Cardiac septum (tissue), 1 donor: ENCODE measurements around the gene FABP2. TPM values are rescaled to one million over a fixed set of nuclear protein-coding genes. Genes with fewer than 3 reads are reported as not detected.

Experiments
- DNase-seq: peaks from one replicate; pipeline ENCODE4 v3.0.0-alpha.2; 2020; ENCODE audit warnings: low spot score
- intact Hi-C: fragments of 100-400 bp; cut with DNase I; formaldehyde crosslinking; loops from one replicate; pipeline ENCODE4 v1.14.0; 2022
- total RNA-seq: library from RNA; stranded (reverse); fragmentation: NEBNext Ultra II Directional; extraction: Animal tissue kit (Norgen Biotek cat#: 25700); gene quantifications from one replicate; pipeline ENCODE4 v1.2.1, GENCODE V29; 2021
- donor health status: DM: no; HTN: no; CAD: no.

Gene FABP2
- total RNA-seq, 1 donor from 2014 or later: 0.57 TPM

DNA sequence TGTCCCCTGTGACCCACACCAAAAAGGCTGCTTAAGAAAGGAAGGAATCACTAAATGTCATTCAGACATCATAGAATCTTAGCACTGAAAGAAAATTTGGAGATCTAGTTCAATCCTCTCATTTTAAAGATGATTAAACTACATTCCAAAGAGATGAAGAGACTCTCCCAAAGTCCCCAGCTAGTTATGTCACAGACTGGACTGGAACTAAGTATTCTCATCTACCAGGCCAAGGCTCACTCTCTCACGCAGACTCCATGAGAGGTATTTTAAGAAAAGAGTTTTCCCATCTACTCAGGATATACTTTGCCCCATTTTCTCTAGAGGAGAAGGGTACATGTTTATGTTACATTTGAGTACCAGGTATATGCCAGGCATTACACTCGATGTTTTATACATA lies 6.9 kb downstream of the FABP2 start:
- intact Hi-C loops: loop anchor here (5.0 kb wide), 1 partner anchor 742 kb away; no protein-coding TSS in a partner anchor
- no peak for DNase-seq

DNA sequence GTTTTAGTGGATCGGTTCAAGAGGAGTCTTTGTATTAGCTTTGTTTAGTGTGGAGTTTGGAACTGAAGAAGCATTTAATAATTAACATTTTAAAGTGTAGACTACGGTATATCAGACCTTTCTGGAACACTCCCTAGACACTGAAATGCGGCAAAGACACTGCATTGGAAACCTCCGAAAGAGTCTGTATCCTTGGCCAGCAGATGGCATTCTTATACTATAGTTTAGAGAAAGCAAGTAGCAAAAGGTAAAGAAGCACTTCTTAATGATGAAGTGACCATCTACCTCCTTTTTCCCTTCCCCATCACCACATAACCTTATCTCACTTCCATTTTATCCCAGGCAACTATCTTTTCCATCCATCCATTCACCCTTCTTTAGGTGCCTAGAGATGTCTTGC lies 7.6 kb downstream of the FABP2 start:
- no peak for DNase-seq

DNA sequence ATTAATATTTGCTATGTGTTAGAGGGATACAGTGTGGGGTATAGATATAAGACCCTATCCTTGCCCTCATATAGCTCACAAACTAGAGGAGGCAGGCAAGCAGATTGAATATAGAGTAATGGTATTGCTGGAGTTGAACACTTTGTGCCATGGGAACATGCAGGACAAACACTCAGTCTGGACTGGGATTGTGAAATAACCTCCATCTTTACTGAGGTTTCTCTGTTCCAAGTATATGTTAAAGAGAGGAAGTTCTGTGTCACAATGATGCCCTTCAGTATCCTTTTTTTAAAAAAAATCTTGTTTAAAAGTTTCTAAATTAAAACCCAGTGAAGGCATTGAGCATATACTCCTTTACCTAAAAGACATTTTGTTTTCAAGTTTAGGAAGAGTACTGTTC lies 8.7 kb downstream of the FABP2 start:
- DNase-seq: no peak

More for the DNA sequence above, 7.6 kb downstream of the FABP2 start:
- intact Hi-C loops: loop anchor here (5.0 kb wide), 2 partner anchors 178 to 313 kb away; partner anchors contain the start of gene PDE5A

DNA sequence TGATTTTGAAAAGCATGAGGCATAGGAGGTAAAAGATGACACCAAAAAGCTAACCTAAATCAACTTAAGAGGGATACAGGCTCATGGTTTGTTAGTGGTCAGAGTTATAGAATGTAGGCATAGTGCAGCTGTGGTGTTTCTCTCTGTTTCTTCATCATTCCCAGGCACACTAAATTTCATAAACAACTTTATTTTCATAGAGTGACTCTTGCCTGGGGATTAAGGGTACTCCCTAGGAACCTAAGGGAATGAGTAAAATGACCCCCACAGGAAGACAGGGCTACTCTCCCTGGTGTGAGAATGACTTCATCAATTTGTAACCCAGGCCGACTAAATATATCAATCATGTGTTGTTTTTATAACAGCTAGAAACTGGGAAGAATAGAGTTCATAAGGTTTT lies 11.1 kb downstream of the FABP2 start:
- intact Hi-C loops: loop anchor here (5.0 kb wide), 2 partner anchors 181 to 316 kb away; partner anchors contain the start of gene PDE5A
- DNase-seq: no peak

More for the DNA sequence above, 8.7 kb downstream of the FABP2 start:
- intact Hi-C loops: loop anchor here (5.0 kb wide), 2 partner anchors 179 to 314 kb away; partner anchors contain the start of gene PDE5A

DNA sequence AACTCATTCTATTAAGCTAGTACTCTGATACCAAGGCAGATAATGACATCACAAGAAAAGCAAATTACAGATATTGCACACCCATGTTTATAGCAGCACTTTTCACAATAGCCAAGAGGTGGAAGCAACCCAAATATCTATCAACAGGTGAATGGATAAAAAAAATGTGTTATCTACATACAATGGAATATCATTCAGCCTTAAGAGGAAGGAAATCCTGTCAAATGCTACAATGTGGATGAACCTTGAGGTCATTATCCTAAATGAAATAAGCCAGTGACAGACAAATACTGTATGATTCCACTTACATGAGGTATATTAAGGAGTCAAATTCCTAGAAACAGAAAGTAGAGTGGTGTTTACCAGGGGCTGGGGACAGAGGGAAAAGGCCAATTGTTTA lies 14.3 kb downstream of the FABP2 start:
- DNase-seq: no peak
- intact Hi-C loops: no loop called here

DNA sequence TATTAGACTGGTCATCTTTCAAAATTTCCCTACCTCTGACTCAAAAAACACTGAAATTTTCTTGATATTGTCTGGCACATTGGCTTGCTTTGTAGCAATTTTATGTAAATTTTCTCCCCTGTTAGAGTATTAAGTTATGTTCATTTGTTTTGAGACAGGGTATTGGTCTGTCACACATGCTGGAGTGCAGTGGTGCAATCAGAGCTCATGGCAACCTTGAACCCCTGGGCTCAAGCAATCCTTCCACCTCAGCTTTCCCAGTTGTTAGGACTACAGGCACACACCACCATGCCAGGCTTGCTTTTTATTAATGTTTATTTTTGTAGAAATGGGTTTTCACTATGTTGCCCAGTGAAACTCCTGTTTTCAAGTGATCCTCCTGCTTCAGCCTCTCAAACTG lies 17.5 kb downstream of the FABP2 start:
- DNase-seq: no peak
- intact Hi-C loops: no loop called here

DNA sequence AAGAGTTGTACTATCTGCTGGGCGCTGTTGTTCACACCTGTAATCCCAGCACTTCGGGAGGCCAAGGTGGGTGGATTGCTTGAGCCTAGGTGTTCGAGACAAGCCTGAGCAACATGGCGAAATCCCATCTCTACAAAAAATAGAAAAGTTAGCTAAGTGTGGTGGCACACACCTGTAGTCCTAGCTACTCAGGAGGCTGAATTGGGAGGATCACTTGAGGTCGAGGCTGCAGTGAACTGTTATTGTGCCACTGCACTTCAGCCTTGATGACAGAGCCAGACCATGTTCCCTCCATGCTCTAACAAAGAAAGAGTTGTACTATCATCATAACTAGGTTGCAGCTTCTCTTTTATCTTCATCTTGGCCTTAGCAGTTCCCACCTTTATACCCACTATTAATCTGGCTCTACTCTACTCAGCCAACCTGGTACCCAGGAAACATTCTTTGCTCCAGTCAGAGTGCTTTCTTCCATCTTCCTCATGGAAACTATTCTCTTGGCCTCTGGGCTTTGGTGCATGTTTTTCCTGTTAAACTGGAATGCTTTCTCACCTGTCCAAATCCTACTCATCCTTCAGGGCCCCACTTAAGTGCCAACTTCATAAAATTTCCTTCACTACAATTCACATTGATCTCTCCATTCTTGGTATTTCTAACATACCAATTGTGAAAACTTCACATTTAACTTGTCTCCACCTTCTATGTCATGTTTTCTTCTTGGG lies 18.2 kb downstream of the FABP2 start:
- intact Hi-C loops: no loop called here
- no peak for DNase-seq

DNA sequence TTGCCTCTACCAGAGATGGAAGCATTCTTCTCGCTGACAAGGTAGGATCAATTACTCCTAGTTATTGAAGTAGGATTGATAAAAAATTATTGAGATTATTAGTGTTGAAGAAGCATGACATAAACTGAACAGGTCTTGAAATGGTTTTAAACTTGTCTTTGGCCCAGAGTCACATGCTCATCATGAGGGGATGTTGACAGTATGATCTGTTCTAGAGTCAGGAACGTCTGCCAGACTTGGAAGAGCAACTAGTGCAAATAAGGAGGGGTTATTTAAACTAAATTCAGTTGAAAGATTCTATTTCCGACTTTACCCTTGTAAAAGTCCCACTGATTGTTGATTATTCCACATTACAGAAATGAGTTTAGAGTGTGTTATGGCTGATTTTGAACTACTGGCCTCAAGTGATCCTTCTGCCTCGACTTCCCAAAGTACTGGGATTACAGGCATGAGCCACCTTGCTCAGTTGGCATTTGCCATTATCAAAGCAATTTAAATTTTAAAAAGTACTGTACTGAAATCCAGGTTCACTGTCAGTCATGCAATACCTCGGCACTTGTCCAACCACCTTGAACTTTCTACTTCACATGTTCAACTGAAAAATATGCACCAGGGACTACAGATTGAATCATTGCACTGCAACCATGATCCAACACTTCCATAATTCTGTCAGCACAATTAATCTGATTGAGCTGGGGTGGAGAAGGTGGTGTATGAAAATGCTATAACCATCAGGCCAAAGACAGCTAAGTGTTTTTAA lies 19.7 kb downstream of the FABP2 start:
- no peak for DNase-seq
- intact Hi-C loops: no loop called here

DNA sequence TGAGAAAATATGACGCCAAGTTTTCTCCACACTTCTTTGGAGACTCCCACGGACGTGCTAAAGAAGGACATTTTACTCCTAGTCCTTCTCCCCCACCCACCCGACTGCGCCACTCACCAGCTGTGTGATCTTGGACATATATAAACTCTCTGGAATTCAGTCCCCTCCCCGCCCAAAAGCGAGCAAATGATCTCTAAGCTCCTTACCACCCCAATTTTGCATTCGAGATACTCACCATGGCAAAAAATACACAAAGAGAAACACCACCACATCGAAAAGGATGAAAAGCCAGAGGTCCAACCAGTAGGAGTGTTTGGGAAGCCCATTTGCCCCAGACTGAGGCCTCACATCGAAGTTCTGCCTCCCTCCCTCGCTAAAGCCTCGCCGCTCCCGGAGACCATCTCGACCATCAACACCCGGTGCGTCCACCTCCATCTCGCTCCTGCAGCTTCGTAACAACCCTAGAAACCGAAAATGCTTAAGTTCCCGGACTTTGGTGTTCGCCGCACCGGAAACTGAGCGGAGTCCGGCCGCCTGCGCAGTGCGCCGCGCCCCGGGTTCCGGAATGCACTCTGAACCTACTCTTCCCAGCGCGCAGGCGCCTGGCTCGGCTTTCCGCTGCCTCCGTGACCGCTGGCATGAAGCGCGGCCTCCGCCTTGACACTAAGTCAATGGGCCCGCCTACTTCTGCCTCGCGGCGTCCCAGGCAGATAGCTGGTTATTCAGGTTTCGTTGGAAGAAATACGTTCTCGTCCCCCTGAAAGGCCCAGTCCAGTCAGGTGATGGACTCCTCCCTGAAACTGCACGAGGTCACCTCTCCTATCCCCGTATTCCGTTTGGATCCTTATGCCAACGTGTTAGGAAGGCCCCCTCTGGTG lies 21.6 kb downstream of the FABP2 start:
- peak; percentile 98 for DNase-seq
- intact Hi-C loops: no loop called here

DNA sequence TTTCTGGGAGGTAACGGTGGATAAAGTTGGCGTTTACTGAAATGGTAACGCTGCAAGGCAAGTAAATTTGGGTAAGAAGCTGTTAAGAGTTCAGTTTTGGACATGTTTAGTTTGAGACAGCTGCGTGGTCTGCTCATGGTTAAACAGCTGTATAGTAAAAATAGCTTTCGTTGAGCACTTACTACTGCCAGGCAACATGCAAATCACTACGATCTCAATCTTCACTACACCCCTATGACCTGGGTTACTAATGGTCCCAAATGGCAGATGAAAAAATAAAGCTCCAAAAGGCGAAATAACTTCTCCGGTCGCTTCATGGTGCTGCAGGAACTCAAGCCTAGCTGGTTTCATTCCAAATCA lies 22.2 kb downstream of the FABP2 start:
- intact Hi-C loops: no loop called here
- DNase-seq: no peak

DNA sequence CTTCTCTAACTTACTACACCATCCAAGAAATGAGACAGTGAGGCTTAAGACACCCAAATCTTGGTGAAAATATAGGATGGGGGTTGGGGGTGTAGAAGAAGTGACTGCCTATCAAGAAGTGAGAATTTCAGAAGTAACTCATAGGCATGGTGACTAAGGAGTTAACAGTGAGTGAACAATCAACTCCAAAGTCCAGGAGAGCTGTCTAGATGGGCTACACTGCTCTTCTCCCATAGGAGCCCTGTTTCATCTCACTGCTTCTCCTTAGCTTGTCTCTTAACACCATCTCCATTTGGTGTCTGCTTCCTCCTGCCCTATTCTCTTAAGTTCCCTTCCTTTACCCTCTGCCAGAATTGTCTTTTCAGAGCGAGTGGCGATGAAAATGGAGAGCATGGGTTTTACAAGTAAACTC lies 22.7 kb downstream of the FABP2 start:
- no peak for DNase-seq
- intact Hi-C loops: no loop called here

DNA sequence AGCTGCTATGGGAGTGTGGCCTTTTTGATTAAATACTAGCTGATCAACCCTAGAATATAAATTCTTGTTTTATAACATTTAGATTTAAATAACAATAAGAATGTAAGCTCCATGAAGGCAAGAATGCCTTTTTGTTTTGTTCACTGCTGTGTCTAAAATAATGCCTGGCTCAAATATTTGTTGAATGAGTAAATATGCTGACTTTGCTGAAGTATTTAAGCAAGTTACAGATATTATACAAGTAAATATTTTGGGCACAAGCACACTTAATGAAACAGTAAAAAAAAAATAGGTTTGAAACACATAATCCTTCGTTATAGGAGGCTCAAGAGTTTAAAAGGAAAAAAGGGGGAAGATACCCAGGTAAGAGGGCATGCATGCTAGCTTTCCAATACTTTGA lies 24.1 kb downstream of the FABP2 start:
- no peak for DNase-seq

DNA sequence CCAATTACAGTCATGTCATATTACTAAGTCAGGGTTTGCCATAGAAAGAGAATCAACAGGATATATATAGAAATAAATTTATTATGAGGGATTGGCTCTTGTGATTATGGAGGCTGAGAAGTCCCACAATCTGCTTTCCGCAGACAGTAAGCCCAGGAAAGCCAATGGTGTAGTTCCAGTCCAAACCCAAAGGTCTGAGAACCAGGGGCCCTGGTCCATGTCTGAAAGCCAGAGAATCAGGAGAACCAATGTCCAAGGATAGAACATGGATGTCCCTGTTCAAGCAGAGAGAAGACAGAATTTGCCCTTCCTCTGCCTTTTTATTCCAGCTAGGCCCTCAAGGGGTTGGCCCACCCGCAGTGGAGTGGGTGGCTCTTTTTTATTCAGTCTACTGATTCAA lies 25.6 kb downstream of the FABP2 start:
- intact Hi-C loops: no loop called here
- no peak for DNase-seq

More for the DNA sequence above, 24.1 kb downstream of the FABP2 start:
- intact Hi-C loops: no loop called here

DNA sequence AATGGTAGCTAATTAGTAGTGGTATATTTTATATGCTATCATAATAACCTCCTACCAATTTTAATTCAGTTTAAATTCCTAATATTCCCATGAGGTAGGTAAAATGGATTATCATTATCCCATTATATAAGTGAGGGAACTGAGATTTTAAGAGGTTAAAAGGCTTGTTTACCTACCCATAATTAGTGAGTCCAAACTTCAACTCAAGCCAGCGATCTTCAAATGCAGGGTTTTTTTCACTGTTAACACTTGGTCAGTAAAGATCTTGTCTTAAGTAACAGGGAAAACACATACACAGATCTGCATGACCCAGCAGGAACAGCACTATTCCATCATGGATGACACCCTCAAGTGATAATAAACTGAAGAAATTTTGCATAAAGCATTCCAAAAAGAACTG lies 31.3 kb downstream of the FABP2 start:
- intact Hi-C loops: no loop called here
- no peak for DNase-seq

DNA sequence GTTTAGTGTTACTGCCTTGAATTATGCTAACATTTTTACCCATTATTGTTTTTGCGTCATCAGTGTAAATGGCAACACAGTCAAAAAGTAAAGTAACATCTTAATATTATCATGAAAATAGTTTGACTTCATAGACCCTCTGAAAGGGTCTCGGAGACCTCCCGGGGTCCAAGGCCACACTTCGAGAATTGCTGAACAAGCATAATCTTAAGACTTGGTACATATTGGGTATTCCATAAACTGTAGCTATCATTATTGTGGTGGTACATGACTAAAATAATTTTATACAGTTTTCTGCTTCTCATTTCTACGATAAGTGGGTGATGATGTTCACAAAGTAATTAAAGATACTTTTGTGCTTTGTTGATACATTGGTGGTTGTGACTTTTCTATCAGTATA lies 32.6 kb downstream of the FABP2 start:
- intact Hi-C loops: loop anchor here (5.0 to 10.0 kb wide), 4 partner anchors 195 to 545 kb away; no protein-coding TSS in a partner anchor
- no peak for DNase-seq

DNA sequence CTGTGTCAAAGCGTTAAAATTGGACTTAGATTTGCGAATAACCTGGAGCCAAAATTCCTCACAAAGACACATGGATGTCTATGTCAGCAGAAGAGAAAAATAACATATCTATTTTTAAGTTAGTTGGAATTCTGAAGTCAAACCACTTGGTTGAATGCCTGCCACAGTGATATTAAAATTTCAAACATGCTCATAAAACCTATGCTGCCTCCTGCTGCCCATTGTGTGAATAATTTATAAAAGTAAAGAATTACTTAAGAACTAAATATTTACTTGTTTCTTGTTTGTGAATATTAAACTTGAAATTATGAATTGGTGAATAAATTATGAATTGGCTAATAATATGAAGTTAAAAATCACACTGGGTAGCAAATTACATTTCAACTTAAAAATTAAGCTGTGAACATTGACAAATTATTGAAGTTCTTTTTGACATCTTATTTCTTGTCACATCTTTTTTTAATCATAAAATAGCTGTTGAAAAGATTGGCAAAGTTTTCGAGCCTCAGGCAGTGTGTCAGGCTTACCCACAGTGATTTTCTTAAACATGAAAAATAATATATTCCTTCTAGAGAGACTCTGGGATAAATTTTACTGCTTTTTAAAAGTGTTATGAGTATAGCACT lies 35.4 kb downstream of the FABP2 start:
- intact Hi-C loops: loop anchor here (5.0 to 10.0 kb wide), 4 partner anchors 192 to 542 kb away; no protein-coding TSS in a partner anchor
- DNase-seq: no peak

DNA sequence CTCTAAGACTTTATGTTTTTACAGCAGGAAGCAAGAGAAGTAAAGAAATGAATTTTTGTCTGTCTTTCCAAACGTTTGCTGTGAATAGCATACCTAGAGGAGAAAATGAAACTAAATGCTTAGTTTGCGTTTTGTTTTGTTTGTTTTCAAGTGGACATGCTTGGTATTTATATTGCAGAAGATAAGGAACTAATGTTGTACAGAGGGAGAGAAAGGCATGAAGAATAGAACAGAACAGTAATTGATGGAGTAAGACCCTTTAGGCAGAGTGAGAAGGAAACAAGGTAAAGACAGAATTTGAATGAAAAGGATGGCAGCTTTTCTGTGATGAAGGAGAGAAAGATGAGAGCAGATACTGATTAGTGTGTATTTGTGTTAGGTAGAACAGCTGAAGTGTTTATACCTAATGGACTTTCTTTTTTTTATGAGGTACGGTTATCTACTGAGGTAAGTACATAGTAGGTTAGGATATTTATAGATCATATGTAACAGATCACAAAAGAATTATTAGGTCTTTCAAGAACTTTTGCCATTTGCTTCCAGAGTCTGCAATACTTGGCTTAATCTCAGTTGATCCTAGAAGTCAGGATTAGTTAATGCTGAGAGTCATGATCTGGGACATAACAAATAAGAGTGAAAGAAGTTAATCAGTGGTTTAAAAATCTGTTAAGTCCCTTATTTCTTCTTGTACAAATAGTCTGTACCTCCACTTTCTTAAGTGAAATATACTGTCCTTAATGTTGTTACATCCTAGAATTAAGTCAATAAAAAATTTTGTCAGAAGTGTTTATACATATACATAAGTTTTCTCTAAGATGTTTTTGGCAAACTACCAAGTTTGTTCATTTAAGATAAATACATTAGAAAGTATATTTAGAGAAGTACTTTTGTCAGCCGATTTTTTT lies 36.8 kb downstream of the FABP2 start:
- intact Hi-C loops: loop anchor here (5.0 to 10.0 kb wide), 5 partner anchors 73 to 540 kb away; partner anchors contain the start of gene USP53

DNA sequence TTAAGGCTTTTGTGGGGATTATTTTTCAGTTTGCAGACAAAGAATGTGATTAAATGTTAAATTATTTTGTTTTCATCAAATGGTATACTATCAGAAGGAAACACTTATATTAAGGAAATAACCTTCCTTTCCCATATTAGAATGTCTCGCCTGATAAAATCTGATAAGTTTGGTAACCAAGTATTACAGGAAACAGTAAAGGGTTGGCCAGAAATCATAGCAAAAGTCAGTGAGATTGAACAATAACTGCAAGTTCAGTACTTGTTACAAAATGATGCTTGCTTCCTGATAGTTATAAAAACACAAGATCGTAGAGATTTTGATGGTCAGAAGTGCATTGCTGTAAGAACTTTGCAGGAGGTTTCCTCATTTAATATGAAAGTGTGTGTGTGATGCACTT lies 40.5 kb downstream of the FABP2 start:
- no peak for DNase-seq
- intact Hi-C loops: loop anchor here (5.0 to 10.0 kb wide), 3 partner anchors 69 to 537 kb away; partner anchors contain the start of gene USP53

More for the DNA sequence above, 36.8 kb downstream of the FABP2 start:
- DNase-seq: no peak
